Neural progenitor cell (in vitro differentiated cells): Measurements from ENCODE around the gene APOL3.

Experiments
- EZH2phosphoT487 ChIP-seq: fragments of 200-600 bp; sonication (generic); IDR thresholded peaks from 2 replicates; pipeline ENCODE4 v1.6.1; 2017; ENCODE audit warnings: antibody characterized with exemption
- TF ChIP-seq, protein P1 (sequence below): fragments of 200-600 bp; sonication (generic); IDR thresholded peaks from 2 replicates; pipeline ENCODE4 v1.5.1; 2017; ENCODE audit warnings: antibody characterized with exemption, mild to moderate bottlenecking

DNA sequence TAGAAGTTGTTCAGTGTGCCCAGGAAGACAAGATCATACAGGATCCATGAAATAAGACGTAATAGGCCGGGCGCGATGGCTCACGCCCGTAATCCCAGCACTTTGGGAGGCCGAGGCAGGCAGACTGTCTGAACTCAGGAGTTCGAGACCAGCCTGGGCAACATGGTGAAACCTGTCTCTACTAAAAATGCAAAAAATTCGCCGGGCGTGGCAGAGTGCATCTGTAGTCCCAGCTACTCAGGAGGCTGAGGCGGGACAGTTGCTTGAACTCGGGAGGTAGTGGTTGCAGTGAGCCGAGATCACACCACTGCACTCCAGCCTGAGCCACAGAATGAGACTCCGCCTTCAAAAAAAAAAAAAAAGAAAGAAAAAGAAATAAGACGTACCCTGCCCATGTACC lies 56.7 kb downstream of the APOL3 start:
- TF ChIP-seq, protein P1, sequence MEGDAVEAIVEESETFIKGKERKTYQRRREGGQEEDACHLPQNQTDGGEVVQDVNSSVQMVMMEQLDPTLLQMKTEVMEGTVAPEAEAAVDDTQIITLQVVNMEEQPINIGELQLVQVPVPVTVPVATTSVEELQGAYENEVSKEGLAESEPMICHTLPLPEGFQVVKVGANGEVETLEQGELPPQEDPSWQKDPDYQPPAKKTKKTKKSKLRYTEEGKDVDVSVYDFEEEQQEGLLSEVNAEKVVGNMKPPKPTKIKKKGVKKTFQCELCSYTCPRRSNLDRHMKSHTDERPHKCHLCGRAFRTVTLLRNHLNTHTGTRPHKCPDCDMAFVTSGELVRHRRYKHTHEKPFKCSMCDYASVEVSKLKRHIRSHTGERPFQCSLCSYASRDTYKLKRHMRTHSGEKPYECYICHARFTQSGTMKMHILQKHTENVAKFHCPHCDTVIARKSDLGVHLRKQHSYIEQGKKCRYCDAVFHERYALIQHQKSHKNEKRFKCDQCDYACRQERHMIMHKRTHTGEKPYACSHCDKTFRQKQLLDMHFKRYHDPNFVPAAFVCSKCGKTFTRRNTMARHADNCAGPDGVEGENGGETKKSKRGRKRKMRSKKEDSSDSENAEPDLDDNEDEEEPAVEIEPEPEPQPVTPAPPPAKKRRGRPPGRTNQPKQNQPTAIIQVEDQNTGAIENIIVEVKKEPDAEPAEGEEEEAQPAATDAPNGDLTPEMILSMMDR = no peak
- TF ChIP-seq EZH2phosphoT487 = no peak
